ENCODE data around the gene MAPK8.

GRCh38 chr10:48480397-48481374 lies 174.2 kb downstream of the MAPK8 start:
- no peak for TF ChIP-seq EGR1 (IDR thresholded peaks at IDR 0.05)
- TF ChIP-seq CREB1 (IDR thresholded peaks at IDR 0.05; ENCODE audit: low read depth): no peak
- no peak for TF ChIP-seq TAF1 (IDR thresholded peaks at IDR 0.05; ENCODE audit: low read depth)
- no peak for TF ChIP-seq REST (IDR thresholded peaks at IDR 0.05; ENCODE audit: low read depth)
- TF ChIP-seq TCF12 (IDR thresholded peaks at IDR 0.05; ENCODE audit: low read depth): no peak
- no peak for TF ChIP-seq YY1 (IDR thresholded peaks at IDR 0.05; ENCODE audit: low read depth)
- TF ChIP-seq EP300 (IDR thresholded peaks at IDR 0.05; ENCODE audit: borderline replicate concordance): no peak
- no peak for TF ChIP-seq TEAD4 (IDR thresholded peaks at IDR 0.05)

Data from Ishikawa (cell line).